Small intestine (tissue), 7 donors: ENCODE measurements around the gene TMEM101. TPM values are rescaled to one million over a fixed set of nuclear protein-coding genes. Genes with fewer than 3 reads are reported as not detected.
"Not testable (repeated sequence)": the region's sequence is repeated elsewhere in the genome, so short reads cannot be mapped to it uniquely, and the experiment has no call there.

Source experiments
- DNase-seq, 2 donors: peaks; one replicate each; pipeline versions ENCODE4 v3.0.0 to v3.0.0-alpha.2; 2013
- FAIRE-seq: peaks from 2 replicates; lab custom pipeline; 2012; peaks lifted over from hg19 to GRCh38; lab: Jason Lieb, UNC
- H3K27ac ChIP-seq, 3 donors: one replicate each; pipeline ENCODE4 v1.5.1; 2013; ENCODE audit warnings: low read length in 2 of 3, mild to moderate bottlenecking in 2 of 3, control low read depth in 1 of 3, inconsistent platforms in 1 of 3, low read depth in 1 of 3, moderate library complexity in 1 of 3
- H3K27me3 ChIP-seq, 3 donors: one replicate each; pipeline ENCODE4 v1.6.1; 2013; ENCODE audit warnings: low read length in 3 of 3, inconsistent platforms in 1 of 3; ENCODE audit not compliant: control insufficient read depth in 3 of 3, insufficient read depth in 3 of 3
- H3K36me3 ChIP-seq, 3 donors: one replicate each; pipeline ENCODE4 v1.6.1; 2013; ENCODE audit warnings: low read length in 3 of 3, inconsistent platforms in 1 of 3, low read depth in 1 of 3, mild to moderate bottlenecking in 1 of 3, moderate library complexity in 1 of 3; ENCODE audit not compliant: control insufficient read depth in 3 of 3, insufficient read depth in 2 of 3
- H3K4me1 ChIP-seq, 3 donors: one replicate each; pipeline ENCODE4 v1.6.1; 2013; ENCODE audit warnings: low read length in 2 of 3, inconsistent platforms in 1 of 3, low read depth in 1 of 3, mild to moderate bottlenecking in 1 of 3, moderate library complexity in 1 of 3; ENCODE audit not compliant: control insufficient read depth in 3 of 3, insufficient read depth in 2 of 3
- H3K4me3 ChIP-seq, 3 donors: one replicate each; pipeline ENCODE4 v1.5.1; 2013; ENCODE audit warnings: low read length in 3 of 3, control low read depth in 1 of 3, inconsistent platforms in 1 of 3, low read depth in 1 of 3, mild to moderate bottlenecking in 1 of 3, moderate library complexity in 1 of 3
- H3K9me3 ChIP-seq, 2 donors: one replicate each; pipeline ENCODE4 v1.6.1; 2013; ENCODE audit warnings: low read depth in 1 of 2, low read length in 1 of 2; ENCODE audit not compliant: control insufficient read depth in 2 of 2, insufficient read depth in 1 of 2
- WGBS, 3 donors: extraction: QIAGEN DNeasy Blood & Tissue Kit; methylation state at CpG; one replicate each; pipeline ENCODE4 v1.1.7; 2013; 5-methylcytosine and 5-hydroxymethylcytosine counted together
- polyA plus RNA-seq, 4 donors: library from polyadenylated mRNA; stranded (reverse) in 3 of 4; unstranded in 1 of 4; fragments of 200-250 nt in 3 of 4; fragments of 120-200 nt in 1 of 4; gene quantifications; one replicate each; pipeline versions ENCODE4 v1.2.1 to v1.2.3, GENCODE V29; 2013
- donor health status: healthy with polysubstance abuse.
- donor health status: control.
- donor health status: control.
- donor health status: Bipolar disorder and iron deficiency.
- donor health status: healthy.

TMEM101 gene
- polyA plus RNA-seq, 4 donors: 11.3 to 47.5 (median 27.7) TPM

DNA sequence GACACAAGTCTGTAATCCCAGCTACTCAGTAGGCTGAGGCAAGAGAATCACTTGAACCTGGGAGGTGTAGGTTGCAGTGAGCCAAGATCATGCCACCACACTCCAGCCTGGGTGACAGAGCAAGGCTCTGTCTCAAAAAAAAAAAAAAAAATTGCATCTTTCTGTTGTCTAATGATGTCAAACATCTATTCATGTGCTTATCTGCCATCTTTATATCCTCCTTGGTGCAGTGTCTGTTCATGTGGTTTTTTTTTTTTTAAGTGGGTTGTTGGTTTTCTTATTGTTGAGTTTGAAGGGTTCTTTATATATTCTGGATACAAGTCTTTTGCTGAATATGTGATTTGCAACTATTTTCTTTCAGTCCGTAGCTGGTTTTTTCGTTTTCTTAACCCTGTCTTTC lies 43.3 kb downstream of the TMEM101 start:
- DNase-seq, H3K4me1 ChIP-seq, H3K36me3 ChIP-seq, H3K27ac ChIP-seq, H3K4me3 ChIP-seq, H3K9me3 ChIP-seq, FAIRE-seq: not testable (repeated sequence)
- peaks cover 0 to 16% (median 3%) of the 10 kb centered on the region in 3 donors for H3K27me3 ChIP-seq
- 41 to 63% (median 53%) methylated on average over 2 of the region's 2 CpGs for WGBS, 3 donors

DNA sequence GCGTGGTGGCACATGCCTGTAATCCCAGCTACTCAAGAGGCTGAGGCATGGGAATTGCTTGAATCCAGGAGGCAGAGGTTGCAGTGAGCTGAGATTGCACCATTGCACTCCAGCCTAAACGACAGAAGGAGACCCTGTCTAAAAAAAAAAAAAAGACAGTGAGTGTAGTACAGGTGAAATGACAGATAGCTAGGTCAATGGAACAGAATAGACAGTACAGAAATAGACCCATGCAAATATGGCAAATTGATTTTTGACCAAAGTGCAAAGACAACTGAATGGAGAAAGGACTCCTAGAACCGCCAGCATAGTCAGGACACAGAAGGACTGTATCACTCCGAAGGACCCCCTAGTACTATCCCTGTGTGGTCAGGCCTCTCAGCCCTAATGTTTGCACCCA lies 44.4 kb downstream of the TMEM101 start:
- H3K9me3 ChIP-seq: no peaks in the 10 kb centered on the region
- H3K27me3 ChIP-seq: peaks cover 0 to 16% (median 3%) of the 10 kb centered on the region in 3 donors
- FAIRE-seq: no peak
- no peaks in the 10 kb centered on the region for H3K36me3 ChIP-seq
- WGBS, 3 donors: 65 to 76% (median 76%) methylated on average over 4 of the region's 4 CpGs
- no peak overlapping the region for H3K4me3 ChIP-seq
- no peak for DNase-seq
- no peak overlapping the region for H3K27ac ChIP-seq
- H3K4me1 ChIP-seq: no peaks in the 10 kb centered on the region

DNA sequence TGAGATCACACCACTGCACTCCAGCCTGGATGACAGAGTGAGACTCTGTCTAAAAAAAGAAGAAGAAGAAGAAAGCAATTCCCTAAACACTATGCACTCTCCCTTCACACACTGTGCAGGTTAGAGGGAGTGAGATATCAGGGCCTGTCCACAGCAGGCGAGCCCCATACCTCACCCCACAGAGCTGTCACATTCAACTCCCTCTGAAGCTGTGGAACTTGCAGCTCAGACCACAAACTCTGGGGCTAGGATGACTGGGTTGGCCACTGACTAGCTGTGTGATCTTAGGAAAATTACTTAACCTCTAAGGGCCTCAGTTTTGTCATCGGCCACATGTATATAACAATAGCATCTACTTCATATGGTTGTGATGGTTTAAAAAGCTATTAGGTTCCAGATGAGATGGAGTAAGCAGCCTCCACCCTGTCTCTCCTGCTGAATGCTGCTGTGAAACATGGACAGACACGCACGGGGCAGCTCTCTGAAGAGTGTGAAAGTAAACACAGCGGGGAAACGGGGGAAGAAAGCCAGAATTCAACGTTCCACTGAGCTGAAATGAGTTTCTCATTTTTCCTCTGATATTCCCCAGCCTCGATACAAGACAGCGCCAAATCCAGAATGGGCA lies 47.4 kb downstream of the TMEM101 start:
- Histone ChIP-seq H3K36me3 (no peaks in the 10 kb centered on the region), H3K9me3 (no peaks in the 10 kb centered on the region), H3K4me3 (no peak overlapping the region), H3K4me1 (no peaks in the 10 kb centered on the region), H3K27ac (no peak overlapping the region), H3K27me3 (peaks cover 0 to 11% (median 3%) of the 10 kb centered on the region in 3 donors)
- FAIRE-seq (no peak), DNase-seq (no peak)
- 55 to 81% (median 69%) methylated on average over 9 of the region's 9 CpGs for whole genome bisulfite sequencing, 3 donors

DNA sequence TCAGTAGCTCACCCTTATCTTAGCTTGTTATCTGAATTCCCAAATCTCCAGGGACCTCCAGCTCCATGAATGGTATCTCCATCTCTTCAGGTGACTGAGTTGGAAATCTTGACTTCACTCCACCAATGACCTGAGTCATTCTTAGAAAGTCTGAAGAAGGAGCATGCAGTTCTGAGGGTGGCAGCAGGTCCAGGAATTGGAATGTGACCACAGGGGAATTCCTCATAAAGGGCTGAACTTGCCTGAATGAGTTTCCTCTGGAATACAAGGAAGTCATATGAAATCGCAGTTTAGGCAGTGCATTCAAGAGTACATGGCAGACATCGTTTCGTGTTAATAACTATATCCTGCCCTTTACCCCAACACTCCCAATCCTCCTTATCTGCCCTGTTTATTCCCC lies 48.5 kb downstream of the TMEM101 start:
- FAIRE-seq: no peak
- DNase-seq: no peak
- Histone ChIP-seq H3K9me3 (no peaks in the 10 kb centered on the region), H3K4me1 (no peaks in the 10 kb centered on the region), H3K36me3 (no peaks in the 10 kb centered on the region), H3K4me3 (no peak overlapping the region), H3K27ac (no peak overlapping the region), H3K27me3 (peaks cover 0 to 12% (median 3%) of the 10 kb centered on the region in 3 donors)
- 17 to 59% (median 37%) methylated on average over 3 of the region's 3 CpGs for WGBS, 3 donors

DNA sequence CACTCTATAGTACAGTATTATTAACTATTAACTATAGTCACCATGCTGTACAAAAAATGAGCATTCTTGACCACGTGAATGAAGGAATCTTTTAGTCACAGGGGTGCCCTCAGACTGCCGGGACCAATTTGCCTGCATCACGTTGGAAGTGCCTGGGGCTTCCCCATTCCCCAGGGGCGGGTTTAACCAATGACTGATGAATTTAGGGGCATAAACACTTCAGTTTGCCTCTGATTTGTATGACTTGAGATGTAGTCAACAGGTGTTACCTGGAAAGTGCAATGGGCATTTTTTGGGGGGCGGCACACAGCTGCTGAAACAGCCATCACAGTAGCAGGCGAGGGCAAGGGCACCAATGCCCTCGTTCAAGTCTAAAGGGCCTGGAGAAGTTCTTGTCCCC lies 52.3 kb downstream of the TMEM101 start:
- Histone ChIP-seq H3K4me1 (no peaks in the 10 kb centered on the region), H3K27ac (no peak overlapping the region), H3K36me3 (no peaks in the 10 kb centered on the region), H3K9me3 (no peaks in the 10 kb centered on the region), H3K4me3 (no peak overlapping the region), H3K27me3 (peaks cover 0 to 12% (median 3%) of the 10 kb centered on the region in 3 donors)
- FAIRE-seq: no peak
- DNase-seq: no peak
- WGBS, 3 donors: 55 to 63% (median 56%) methylated on average over 7 of the region's 7 CpGs

DNA sequence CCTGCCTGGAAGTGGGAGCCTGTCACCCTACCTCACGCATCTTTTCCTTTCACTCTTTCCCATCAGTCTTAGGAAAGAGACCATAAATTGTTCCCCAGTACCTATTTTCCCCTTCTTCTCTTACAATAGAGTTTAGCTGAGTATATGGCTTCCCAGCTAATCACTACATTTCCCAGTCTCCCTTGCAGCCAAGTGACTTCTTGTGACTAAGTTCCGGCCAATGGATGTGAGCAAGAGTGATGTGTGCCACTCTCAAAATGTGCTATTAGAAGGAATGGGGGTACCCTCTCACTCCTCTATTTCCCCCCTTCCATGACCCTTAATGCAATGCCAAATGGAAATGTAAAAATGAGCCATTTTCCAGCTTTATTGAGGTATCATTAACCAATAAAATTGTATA lies 52.8 kb downstream of the TMEM101 start:
- DNase-seq (no peak), FAIRE-seq (no peak)
- Histone ChIP-seq H3K4me1 (no peaks in the 10 kb centered on the region), H3K4me3 (no peak overlapping the region), H3K9me3 (no peaks in the 10 kb centered on the region), H3K27ac (no peak overlapping the region), H3K27me3 (peaks cover 0 to 9% (median 3%) of the 10 kb centered on the region in 3 donors), H3K36me3 (no peaks in the 10 kb centered on the region)
- 71 to 83% (median 72%) methylated on average over 2 of the region's 2 CpGs for WGBS, 3 donors

DNA sequence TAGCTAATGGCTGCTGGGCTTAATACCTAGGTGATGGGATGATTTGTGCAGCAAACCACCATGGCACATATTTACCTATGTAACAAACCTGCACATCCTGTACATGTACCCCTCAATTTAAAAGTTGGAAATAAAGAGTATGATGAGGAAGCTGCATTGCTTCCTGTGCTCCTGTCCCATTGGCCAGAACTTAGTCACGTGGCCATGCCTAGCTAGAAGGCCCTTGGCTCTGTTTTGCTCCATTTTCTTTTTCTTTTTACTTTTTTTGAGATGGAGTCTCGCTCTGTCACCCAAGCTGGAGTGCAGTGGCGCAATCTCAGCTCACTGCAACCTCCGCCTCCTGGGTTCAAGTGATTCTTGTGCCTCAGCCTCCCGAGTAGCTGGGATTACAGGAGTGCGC lies 53.5 kb downstream of the TMEM101 start:
- H3K27me3 ChIP-seq: not testable (repeated sequence)

More for the DNA sequence above, 53.5 kb downstream of the TMEM101 start:
- not testable (repeated sequence) for H3K36me3 ChIP-seq, H3K9me3 ChIP-seq, H3K27ac ChIP-seq, FAIRE-seq, H3K4me1 ChIP-seq, H3K4me3 ChIP-seq, DNase-seq
- 91 to 93% (median 92%) methylated on average over 6 of the region's 6 CpGs for WGBS, 3 donors
